ENCODE results near the gene ABCC1. TPM values are rescaled to one million over a fixed set of nuclear protein-coding genes. Genes with fewer than 3 reads are reported as not detected.
"Not testable (repeated sequence)": the region's sequence is repeated elsewhere in the genome, so short reads cannot be mapped to it uniquely, and the experiment has no call there.

ABCC1 gene
- total RNA-seq, 2 donors from 2014 or later = 51.8 to 66.9 TPM

DNA sequence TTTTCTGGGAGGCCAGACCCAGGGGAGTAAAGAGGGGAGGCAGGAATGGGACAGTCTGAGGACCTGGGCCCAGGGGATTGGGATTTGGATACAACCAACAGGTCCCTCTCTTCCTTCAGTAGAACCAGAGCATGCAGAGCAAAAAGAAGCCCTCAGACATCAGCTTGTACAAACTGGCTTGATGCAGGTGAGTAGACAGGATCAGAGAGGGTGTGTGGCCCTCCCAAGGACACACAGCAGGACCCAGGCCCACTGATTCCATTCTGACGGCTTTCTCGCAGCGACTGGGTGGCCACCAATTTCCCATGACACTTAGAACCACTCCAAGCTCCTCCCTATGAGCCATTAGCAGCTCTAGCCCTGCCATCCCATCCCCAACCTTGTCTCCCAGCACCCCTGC is 210.2 kb downstream of the ABCC1 start:
- H3K36me3 Mint-ChIP-seq = peaks cover 0 to 12% of the 10 kb centered on the region in 2 donors
- DNase-seq (ENCODE audit: low spot score in 2 of 2) (no peak), ATAC-seq (no peak)
- peaks cover 14 to 15% of the 10 kb centered on the region in 2 donors for H3K9me3 Mint-ChIP-seq
- H3K27ac Mint-ChIP-seq = no peak overlapping the region

DNA sequence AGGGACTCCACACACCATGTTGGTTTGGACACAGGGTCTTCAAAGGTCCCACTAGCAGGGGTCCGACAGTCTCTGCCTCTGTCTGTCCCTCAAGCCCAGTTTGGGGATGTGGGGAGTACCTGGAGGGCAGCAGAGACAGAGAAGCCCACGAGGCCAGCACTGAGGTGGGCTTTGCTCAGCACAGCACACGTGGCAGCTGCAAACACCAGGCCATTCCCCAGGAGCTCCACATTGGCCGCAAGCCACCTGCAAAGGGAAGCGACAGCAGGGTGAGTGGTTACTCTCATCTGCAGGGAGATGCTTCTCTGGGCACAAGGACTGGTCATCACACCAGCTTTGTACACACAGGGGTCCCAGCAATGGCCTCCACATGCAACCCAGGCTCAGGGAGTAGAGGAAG is 211.9 kb downstream of the ABCC1 start:
- Mint-ChIP-seq H3K27ac (no peak overlapping the region), H3K36me3 (peaks cover 0 to 12% of the 10 kb centered on the region in 2 donors), H3K9me3 (peaks cover 14 to 15% of the 10 kb centered on the region in 2 donors)
- DNase-seq (ENCODE audit: low spot score in 2 of 2) (no peak), ATAC-seq (no peak)

DNA sequence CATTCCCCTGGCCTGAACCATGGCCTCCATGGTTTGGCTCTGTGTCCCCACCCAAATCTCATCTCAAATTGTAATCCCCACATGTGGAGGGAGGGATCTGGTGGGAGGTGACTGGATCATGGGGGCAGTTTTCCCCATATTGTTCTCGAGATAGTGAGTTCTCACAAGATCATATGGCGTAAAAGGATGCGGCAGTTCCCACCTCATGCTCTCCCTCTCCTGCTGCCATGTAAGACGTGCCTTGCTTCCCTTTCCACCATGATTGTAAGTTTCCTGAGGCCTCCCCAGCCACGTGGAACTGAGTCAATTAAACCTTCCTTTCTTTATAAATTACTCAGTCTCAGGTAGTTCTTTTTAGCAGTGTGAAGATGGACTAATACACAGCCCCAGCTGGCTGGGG is 212.4 kb downstream of the ABCC1 start:
- Mint-ChIP-seq H3K9me3 (peaks cover 14 to 15% of the 10 kb centered on the region in 2 donors), H3K36me3 (peaks cover 0 to 12% of the 10 kb centered on the region in 2 donors)
- ATAC-seq; DNase-seq (ENCODE audit: low spot score in 2 of 2); H3K27ac Mint-ChIP-seq: not testable (repeated sequence)

DNA sequence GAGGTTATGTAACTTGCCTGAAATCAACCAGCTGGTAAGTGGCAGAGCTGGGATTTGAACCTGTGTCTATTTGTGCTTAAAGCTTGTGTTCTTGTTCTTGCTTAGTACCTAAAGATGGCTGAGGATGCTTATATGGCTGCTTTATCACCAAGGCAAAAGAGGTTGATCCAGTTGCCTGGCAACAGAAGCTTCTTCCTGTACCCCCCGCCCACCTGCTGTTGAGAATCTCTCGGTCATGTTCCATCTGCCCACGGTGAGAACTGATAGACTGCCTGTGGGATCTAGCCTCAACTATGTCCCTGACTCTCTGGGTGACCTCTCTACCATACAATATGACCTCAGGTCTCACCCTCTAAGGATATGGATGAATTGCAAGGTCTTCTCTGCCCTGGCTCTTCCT is 213.2 kb downstream of the ABCC1 start:
- ATAC-seq (peak in 1 of 2 donors; percentile 47), DNase-seq (ENCODE audit: low spot score in 2 of 2) (no peak)
- Mint-ChIP-seq H3K36me3 (peaks cover 0 to 8% of the 10 kb centered on the region in 2 donors), H3K9me3 (peaks cover 14 to 15% of the 10 kb centered on the region in 2 donors), H3K27ac (no peak overlapping the region)

DNA sequence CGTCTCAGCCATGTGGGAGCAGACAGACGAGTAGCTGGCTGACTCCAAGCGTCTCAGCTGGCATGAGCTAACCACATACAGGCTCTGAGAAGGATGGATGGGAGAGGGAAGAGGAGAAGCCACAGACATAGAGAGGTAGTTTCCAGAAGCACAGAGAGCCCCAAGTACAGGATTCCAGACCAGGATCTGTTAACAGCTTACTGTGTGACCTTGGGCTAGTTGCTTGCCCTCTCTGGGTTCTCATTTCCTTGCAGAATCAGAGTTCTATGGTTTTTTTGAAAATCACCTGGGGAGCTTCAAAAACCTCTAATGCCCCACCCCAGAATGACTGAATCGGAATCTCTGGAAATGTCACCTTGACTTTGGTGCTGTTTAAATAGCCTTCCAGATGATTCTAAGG is 213.7 kb downstream of the ABCC1 start:
- DNase-seq (ENCODE audit: low spot score in 2 of 2) (no peak), ATAC-seq (no peak)
- Mint-ChIP-seq H3K27ac (no peak overlapping the region), H3K36me3 (peaks cover 0 to 7% of the 10 kb centered on the region in 2 donors), H3K9me3 (peaks cover 13 to 14% of the 10 kb centered on the region in 2 donors)

DNA sequence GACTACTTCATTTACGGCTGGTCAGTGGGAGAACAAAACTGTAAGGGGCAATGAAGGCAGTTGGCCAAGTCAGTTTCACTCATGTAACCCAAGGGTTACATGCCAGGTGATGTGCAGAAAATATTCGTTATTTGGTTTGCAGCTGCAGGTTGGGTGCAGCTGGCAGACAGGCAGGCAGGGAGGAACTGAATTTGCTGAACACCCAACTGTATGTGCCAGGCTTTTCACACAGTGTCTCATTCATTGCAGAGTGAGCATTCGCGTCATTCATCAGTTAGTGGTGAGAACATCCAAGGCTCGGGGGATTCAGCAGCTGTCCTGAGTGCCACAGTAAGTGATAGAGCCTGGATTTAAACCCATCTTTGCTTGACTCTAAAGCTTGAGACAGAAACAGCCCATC is 214.2 kb downstream of the ABCC1 start:
- peaks cover 0 to 2% of the 10 kb centered on the region in 2 donors for H3K36me3 Mint-ChIP-seq
- H3K27ac Mint-ChIP-seq = no peak overlapping the region
- peaks cover 8 to 10% of the 10 kb centered on the region in 2 donors for H3K9me3 Mint-ChIP-seq
- ATAC-seq = no peak
- DNase-seq (ENCODE audit: low spot score in 2 of 2) = no peak

DNA sequence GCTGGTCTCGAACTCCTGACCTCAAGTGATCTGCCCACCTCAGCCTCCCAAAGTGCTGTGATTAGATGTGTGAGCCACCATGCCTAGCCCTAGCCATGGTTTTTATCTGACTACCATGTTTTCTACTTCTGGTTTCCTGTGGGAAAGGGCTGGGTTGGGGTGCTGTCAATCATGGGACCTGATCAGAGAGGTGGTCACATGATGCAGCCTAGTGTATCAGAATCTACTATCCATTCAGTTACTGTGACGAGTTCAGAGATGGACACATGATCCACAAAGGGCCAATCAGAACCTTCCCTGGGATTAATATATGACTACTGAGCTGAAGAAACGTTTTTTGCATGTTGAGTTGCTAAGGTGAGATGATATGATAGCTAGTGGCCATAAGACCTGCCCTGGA is 214.8 kb downstream of the ABCC1 start:
- no peak for DNase-seq (ENCODE audit: low spot score in 2 of 2)
- ATAC-seq = no peak
- no peaks in the 10 kb centered on the region for H3K36me3 Mint-ChIP-seq
- no peak overlapping the region for H3K27ac Mint-ChIP-seq
- H3K9me3 Mint-ChIP-seq = peaks cover 4 to 5% of the 10 kb centered on the region in 2 donors

DNA sequence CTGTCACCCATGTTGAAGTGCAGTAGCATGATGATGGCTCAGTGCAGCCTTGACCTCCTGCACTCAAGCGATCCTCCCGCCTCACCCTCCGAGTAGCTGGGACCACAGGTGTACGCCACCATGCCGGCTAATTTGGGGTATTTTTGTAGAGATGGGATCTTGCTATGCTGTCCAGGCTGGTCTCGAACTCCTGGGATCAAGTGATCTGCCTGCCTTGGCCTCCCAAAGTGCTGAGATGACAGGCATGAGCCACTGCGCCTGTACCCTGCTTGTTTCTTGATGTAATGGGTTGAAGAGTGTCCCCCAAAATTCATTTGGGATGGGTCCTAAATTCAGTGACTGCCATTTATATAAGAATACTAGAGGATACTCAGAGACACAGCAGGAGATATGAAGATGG is 216.7 kb downstream of the ABCC1 start:
- Mint-ChIP-seq H3K9me3 (no peaks in the 10 kb centered on the region), H3K36me3 (no peaks in the 10 kb centered on the region), H3K27ac (no peak overlapping the region)
- no peak for DNase-seq (ENCODE audit: low spot score in 2 of 2)
- ATAC-seq = no peak

DNA sequence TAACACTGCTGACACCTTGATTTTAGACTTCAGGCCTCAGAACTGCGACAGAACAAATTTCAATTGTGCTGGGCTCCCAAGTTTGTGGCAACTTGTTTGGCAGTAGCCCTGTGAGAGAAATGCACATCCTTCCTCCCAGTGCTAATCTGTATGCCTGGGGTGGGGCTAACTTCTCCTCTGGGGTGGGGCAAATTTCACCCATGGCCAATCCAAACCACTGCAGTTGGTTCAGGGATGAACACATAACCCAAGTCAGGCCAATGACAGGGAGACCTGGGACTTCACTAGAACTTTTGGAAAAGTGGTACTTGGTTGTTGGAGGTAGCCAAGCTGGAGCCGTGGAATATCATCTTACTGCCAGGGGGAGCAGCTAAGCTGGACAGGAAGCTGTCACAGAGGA is 217.5 kb downstream of the ABCC1 start:
- Mint-ChIP-seq H3K9me3 (peaks cover 0 to 4% of the 10 kb centered on the region in 2 donors), H3K27ac (no peak overlapping the region), H3K36me3 (no peaks in the 10 kb centered on the region)
- DNase-seq (ENCODE audit: low spot score in 2 of 2) (no peak), ATAC-seq (no peak)

DNA sequence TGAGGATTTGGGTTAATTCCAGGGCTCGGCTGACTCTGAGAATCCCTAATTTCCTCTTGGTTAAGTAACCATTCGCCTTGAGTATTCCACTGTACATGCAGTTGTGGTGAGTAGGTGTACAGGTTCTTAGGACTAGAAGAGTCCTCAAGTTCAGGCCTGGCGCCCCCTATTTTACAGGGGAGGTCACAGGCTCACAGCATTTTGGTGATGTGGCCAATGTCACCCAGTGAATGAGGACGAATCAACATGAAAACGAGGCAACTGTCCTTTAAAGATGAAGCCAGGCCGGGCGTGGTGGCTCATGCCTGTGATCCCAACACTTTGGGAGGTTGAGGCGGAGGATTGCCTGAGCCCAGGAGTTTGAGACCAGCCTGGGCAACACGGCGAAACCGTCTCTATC is 218.5 kb downstream of the ABCC1 start:
- H3K27ac Mint-ChIP-seq = no peak overlapping the region
- H3K9me3 Mint-ChIP-seq = peaks cover 0 to 4% of the 10 kb centered on the region in 2 donors
- ATAC-seq (no peak), DNase-seq (ENCODE audit: low spot score in 2 of 2) (no peak)
- H3K36me3 Mint-ChIP-seq = no peaks in the 10 kb centered on the region

DNA sequence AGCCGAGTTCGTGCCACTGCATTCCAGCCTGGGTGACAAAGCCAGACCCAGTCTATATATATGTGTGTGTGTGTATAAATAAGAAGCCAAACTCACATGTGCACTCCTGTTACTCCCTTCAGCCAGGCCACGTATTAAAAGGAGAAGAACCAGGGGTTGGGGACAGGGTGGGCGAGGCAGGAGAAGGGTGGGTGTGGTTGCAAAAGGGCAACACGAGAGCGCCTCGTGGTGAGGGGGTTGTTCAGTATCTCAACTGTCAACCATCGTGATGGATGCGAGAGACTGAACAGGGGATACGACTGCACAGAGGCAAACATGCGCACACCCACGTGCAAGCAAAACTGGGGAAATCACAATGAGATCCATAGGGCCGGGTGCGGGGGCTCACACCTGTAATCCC is 219.0 kb downstream of the ABCC1 start:
- peaks cover 0 to 4% of the 10 kb centered on the region in 2 donors for H3K9me3 Mint-ChIP-seq
- no peak overlapping the region for H3K27ac Mint-ChIP-seq
- DNase-seq (ENCODE audit: low spot score in 2 of 2) = no peak
- no peaks in the 10 kb centered on the region for H3K36me3 Mint-ChIP-seq
- no peak for ATAC-seq

DNA sequence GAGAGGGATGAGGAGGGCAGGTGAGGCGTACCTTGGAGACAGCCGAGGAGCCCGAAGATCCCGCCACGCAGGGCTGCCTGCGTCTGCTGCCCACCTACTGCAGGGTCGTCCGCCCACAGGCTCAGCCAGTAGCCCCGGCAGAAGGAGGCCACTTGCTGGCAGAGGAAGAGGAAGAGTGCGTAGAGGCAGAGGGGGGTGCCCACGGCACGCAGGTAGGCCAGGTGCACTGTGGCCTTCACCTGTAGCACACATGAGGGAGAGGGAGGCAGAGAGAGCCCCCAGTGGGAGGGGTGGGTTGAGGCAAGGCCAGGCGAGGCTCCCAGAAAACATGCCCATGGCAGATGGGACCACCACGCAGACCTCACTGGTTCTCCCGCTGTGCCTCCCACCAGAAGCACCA is 220.2 kb downstream of the ABCC1 start:
- DNase-seq (ENCODE audit: low spot score in 2 of 2) (no peak), ATAC-seq (no peak)
- no peaks in the 10 kb centered on the region for H3K36me3 Mint-ChIP-seq
- H3K9me3 Mint-ChIP-seq = peaks cover 0 to 4% of the 10 kb centered on the region in 2 donors
- no peak overlapping the region for H3K27ac Mint-ChIP-seq

DNA sequence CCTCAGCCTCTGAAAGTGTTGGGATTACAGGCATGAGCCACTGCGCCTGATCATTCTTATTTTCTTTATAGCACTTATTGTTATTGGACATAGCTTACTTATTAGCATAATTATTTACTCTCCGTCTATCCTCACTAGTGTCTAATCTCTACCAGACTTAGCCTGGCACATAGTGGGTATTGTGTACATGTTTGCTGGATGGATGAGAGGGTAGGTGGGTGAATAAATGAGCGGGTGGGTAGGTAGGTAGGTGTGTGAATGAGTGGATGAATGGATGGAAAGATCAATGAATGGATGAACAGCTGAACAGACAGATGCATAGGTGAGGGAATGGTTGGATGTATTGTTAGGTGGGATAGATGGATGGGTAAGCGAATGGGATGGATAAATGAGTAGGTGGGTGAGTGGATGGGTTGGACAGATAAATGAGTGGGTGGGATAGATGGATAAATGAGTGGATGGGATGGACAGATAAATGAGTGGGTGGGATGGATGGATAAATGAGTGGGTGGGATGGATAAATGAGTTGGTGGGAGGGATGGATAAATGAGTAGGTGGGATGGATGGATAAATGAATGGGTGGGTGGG is 222.0 kb downstream of the ABCC1 start:
- H3K36me3 Mint-ChIP-seq = no peaks in the 10 kb centered on the region
- DNase-seq (ENCODE audit: low spot score in 2 of 2) (no peak), ATAC-seq (peak; percentile 26 to 29)
- peaks cover 4 to 7% of the 10 kb centered on the region in 2 donors for H3K9me3 Mint-ChIP-seq
- H3K27ac Mint-ChIP-seq = no peak overlapping the region

DNA sequence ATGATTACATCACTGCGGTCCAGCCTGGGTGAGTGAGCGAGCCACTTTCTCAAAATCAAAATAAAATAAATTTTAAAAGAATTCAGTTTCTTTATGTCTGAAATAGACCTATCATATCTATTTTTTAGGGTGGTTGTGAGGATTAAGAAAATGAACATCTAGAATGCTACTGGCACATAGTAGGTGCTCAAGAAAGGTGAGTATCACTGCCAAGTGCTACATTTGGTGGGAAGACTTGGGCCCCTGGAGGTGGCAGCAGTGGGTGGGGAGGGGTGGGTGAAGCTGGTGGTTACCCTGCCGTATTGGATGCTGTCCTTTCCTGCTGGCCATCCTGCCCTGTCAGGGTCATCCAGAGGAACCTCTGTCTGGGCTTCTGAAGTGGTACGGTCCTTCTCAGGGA is 223.6 kb downstream of the ABCC1 start:
- no peak for DNase-seq (ENCODE audit: low spot score in 2 of 2)
- ATAC-seq = peak in 1 of 2 donors; percentile 8
- no peak overlapping the region for H3K27ac Mint-ChIP-seq
- H3K36me3 Mint-ChIP-seq = peaks cover 0 to 4% of the 10 kb centered on the region in 2 donors
- peaks cover 4 to 12% of the 10 kb centered on the region in 2 donors for H3K9me3 Mint-ChIP-seq

DNA sequence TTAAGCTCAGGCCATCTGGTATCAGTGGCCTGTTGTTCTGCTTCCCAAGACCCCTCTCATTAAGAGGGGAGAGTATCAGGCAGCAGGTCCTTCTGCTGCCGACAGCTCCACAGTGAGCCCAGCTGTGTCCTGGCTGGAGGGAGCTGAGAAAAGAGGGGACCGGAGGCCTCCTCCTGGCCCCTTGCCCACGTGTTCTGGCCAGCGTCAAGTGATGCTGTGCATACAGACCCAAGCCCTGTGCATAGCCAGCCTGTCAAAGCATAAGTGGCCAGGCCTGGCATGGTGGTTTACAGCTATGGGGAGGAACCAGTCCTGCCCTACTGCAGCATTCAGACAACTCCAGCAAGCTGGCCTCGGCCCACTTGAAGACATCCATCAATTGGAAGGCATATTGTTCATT is 225.9 kb downstream of the ABCC1 start:
- DNase-seq (ENCODE audit: low spot score in 2 of 2) = no peak
- no peak for ATAC-seq
- H3K27ac Mint-ChIP-seq = no peak overlapping the region
- peaks cover 0 to 4% of the 10 kb centered on the region in 2 donors for H3K36me3 Mint-ChIP-seq
- peaks cover 4 to 12% of the 10 kb centered on the region in 2 donors for H3K9me3 Mint-ChIP-seq

DNA sequence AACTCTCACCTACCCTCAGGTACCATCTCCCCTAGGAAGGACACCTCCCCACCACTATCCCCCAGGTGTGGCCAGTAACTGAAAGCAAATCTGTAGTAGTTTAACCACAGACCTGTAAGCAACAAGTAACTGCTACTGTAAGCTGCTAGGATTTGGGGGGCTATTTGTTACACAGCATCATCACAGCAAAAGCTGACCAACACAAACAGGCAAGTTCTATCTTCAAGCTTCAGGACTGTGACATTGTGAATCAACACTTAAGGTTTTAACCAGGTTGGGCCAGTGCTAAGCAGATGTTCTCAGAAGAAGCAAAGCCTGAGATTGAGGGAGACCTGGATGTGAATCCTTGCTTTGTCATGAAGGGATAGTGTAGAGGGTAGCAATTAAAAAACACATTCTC is 226.9 kb downstream of the ABCC1 start:
- ATAC-seq (no peak), DNase-seq (ENCODE audit: low spot score in 2 of 2) (no peak)
- Mint-ChIP-seq H3K27ac (no peak overlapping the region), H3K36me3 (peaks cover 0 to 4% of the 10 kb centered on the region in 2 donors), H3K9me3 (peaks cover 3 to 12% of the 10 kb centered on the region in 2 donors)

DNA sequence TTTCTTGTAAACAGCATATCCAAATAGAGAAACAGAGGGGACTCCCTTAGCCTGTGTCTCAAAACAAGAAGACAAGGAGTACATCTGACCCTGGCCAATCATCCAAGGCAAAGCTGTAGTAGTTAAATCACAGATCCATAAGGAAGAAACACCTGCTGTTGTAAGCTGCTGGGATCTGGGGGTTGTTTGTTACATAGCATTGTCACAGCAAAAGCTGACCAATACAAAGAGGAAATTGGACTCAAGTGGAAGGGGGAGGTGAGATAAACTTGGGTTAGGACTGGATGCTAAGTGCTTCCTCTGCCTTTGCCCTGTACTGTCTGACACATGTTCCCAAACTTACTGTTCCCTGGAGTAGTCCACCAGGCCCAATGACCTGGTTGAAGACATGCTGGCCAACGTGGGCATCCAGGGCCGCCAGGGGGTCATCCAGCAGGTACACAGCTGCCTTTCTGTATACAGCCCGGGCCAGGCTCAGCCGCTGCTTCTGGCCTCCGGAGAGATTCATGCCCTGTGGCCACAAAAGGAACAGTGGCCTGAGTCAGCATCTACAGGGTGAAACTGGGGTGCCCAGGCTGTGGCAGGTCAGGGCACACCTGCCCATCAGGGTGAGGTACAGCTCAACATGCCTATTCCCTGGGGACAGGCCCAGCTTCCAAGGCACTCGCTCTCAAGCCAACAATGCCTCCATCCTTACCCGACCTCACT is 229.2 kb downstream of the ABCC1 start:
- H3K27ac Mint-ChIP-seq = no peak overlapping the region
- DNase-seq (ENCODE audit: low spot score in 2 of 2) (no peak), ATAC-seq (no peak)
- H3K36me3 Mint-ChIP-seq = peaks cover 0 to 4% of the 10 kb centered on the region in 2 donors
- H3K9me3 Mint-ChIP-seq = peaks cover 0 to 12% of the 10 kb centered on the region in 2 donors

DNA sequence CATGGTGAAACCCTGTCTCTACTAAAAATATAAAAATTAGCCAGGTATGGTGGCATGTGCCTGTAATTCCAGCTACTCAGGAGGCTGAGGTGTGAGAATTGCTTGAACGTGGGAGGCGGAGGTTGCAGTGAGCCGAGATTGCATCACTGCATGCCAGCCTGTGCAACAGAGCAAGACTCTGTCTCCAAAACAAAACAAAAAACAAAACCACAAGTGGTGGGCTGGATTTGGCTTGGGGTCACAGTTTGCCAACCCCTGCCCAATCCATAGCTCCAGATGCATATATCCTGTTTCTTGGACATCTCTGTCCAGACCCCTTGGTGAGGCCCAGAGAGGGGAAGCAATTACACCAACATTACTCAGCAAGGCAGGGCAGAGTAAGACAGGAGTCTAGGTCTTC is 232.3 kb downstream of the ABCC1 start:
- DNase-seq (ENCODE audit: low spot score in 2 of 2); H3K36me3 Mint-ChIP-seq; ATAC-seq; H3K9me3 Mint-ChIP-seq; H3K27ac Mint-ChIP-seq: not testable (repeated sequence)

All from activated naive CD4-positive, alpha-beta T cell treated with anti-CD3 and anti-CD28 coated beads, Interleukin-2, amount 50 U/mL, for 72 hours (primary cell).